ENCODE measurements around the gene RPA3.

Gene RPA3

DNA sequence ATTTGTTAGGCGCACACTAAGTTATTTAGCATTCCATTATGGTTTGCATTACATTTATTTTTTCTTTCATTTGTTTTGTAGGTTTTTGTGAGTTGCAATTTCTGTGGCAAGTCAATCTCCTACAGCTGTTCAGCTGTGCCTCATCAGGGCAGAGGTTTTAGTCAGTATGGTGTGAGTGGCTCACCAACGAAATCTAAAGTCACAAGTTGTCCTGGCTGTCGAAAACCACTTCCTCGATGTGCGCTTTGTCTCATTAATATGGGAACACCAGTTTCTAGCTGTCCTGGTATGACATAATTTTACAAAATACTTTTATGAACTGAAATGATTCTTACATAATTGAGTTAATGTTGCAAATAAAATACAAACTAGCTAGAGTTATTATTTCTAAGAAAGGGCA lies 122.2 kb downstream of the RPA3 start:
- DNase-seq (ENCODE audit: low read depth): no peak

- no peak for DNase-seq (ENCODE audit: low read depth)
Observed at GRCh38 chr7:7595451-7595850, 123.0 kb downstream of the RPA3 start.
